ENCODE measurements around the gene ASCL4. TPM values are rescaled to one million over a fixed set of nuclear protein-coding genes. Genes with fewer than 3 reads are reported as not detected.

The ASCL4 gene
- total and polyA plus RNA-seq, 2 of the 4 experiments (the other 2 are of a cell fraction): not detected

- Histone ChIP-seq H3K9me3 (ENCODE audit: control insufficient read depth, insufficient read depth, low read length) (no peaks in the 10 kb centered on the region), H4K5ac (ENCODE audit: low read depth, low read length) (no peak overlapping the region), H2BK15ac (ENCODE audit: low read depth, low read length) (no peak overlapping the region), H3K79me1 (ENCODE audit: low read depth in 1 of 2, low read length in 2 of 2) (no peaks in the 10 kb centered on the region), H2AK9ac (replicated peaks; ENCODE audit: low read depth, low read length, poor library complexity) (no peak overlapping the region), H2BK20ac (ENCODE audit: low read depth, low read length) (no peak overlapping the region), H3K18ac (ENCODE audit: low read depth, low read length) (no peak overlapping the region), H2AK5ac (ENCODE audit: low read depth, low read length) (no peak overlapping the region), H4K20me1 (ENCODE audit: insufficient read depth, low read length) (no peaks in the 10 kb centered on the region), H3K23ac (ENCODE audit: low read depth, low read length) (no peak overlapping the region), H2BK120ac (ENCODE audit: low read depth, low read length) (no peak overlapping the region), H4K8ac (ENCODE audit: low read depth in 2 of 2, low read length in 2 of 2) (no peak overlapping the region), H3K4me3 (ENCODE audit: insufficient read depth, low read depth, low read length) (no peak overlapping the region), H3K27ac (ENCODE audit: insufficient read depth, low read length) (no peak overlapping the region), H3K9me1 (ENCODE audit: insufficient read depth, low read length) (no peaks in the 10 kb centered on the region), H3K56ac (ENCODE audit: extremely low read depth, insufficient read depth, low read length) (no peak overlapping the region), H3K4me1 (ENCODE audit: control insufficient read depth, insufficient read depth, low read length) (no peaks in the 10 kb centered on the region), H3K9ac (ENCODE audit: low read depth, low read length) (no peak overlapping the region), H2AFZ (replicated peaks; ENCODE audit: low read length, poor library complexity) (no peak overlapping the region), H2BK5ac (ENCODE audit: low read depth, low read length, poor library complexity, severe bottlenecking) (no peak overlapping the region), H3K36me3 (ENCODE audit: control insufficient read depth, insufficient read depth, low read length) (no peaks in the 10 kb centered on the region), H4K91ac (ENCODE audit: insufficient read depth, low read depth, low read length) (no peak overlapping the region), H3K27me3 (ENCODE audit: control insufficient read depth, insufficient read depth, low read length) (peaks cover 7% of the 10 kb centered on the region), H3K4ac (ENCODE audit: low read depth, low read length) (no peak overlapping the region), H3K4me2 (ENCODE audit: low read depth, low read length) (no peak overlapping the region), H3K14ac (replicated peaks; ENCODE audit: low read depth, low read length) (no peak overlapping the region)
- no CpG with 5 or more reads among the region's 5 CpGs for WGBS, 2 experiments (ENCODE audit: extremely low coverage in 2 of 2, insufficient read length in 1 of 2)
- intact Hi-C loops (cut with micrococcal nuclease) (no loop called here), in situ Hi-C loops (cut with MboI; ENCODE audit: low sequenced_read_pairs) (no loop called here), dilution Hi-C loops (cut with HindIII; ENCODE audit: low sequenced_read_pairs, unreplicated experiment) (no loop called here)
- no peak for TF ChIP-seq BHLHE40 (IDR thresholded peaks at IDR 0.05; ENCODE audit: low read depth, low read length)
- TF ChIP-seq, protein P1, sequence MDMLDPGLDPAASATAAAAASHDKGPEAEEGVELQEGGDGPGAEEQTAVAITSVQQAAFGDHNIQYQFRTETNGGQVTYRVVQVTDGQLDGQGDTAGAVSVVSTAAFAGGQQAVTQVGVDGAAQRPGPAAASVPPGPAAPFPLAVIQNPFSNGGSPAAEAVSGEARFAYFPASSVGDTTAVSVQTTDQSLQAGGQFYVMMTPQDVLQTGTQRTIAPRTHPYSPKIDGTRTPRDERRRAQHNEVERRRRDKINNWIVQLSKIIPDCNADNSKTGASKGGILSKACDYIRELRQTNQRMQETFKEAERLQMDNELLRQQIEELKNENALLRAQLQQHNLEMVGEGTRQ (IDR thresholded peaks at IDR 0.05; ENCODE audit: low read depth, low read length): no peak
- no peak for TF ChIP-seq MAFK (IDR thresholded peaks at IDR 0.05; ENCODE audit: low read depth, low read length)
- no peak for TF ChIP-seq FOS (IDR thresholded peaks at IDR 0.05; ENCODE audit: low read depth, low read length)
- TF ChIP-seq RCOR1 (IDR thresholded peaks at IDR 0.05; ENCODE audit: insufficient replicate concordance, low read length): no peak
- TF ChIP-seq CEBPB (IDR thresholded peaks at IDR 0.05; ENCODE audit: low read depth, low read length): no peak
- TF ChIP-seq CHD1 (IDR thresholded peaks at IDR 0.05; ENCODE audit: low read depth, low read length): no peak
- no peak for TF ChIP-seq POLR2A (IDR thresholded peaks at IDR 0.05; ENCODE audit: low read depth, low read length)
- TF ChIP-seq MAZ (IDR thresholded peaks at IDR 0.05; ENCODE audit: borderline replicate concordance, low read depth, low read length): no peak
- TF ChIP-seq ELK1 (IDR thresholded peaks at IDR 0.05; ENCODE audit: borderline replicate concordance, low read depth, low read length): no peak
- no peak for TF ChIP-seq CTCF (conservative IDR thresholded peaks at IDR 0.05; ENCODE audit: low read depth, low read length)
- TF ChIP-seq RAD21 (IDR thresholded peaks at IDR 0.05; ENCODE audit: low read length): no peak
- no peak for TF ChIP-seq NFE2L2 (IDR thresholded peaks at IDR 0.05; ENCODE audit: low read depth, low read length)
- no TSS peak for BruUV-seq (replicated peaks)
- POLR2A ChIA-PET (ENCODE audit: unreplicated experiment): no interaction called here
- CTCF ChIA-PET: interaction anchor here (0.6 kb wide), 1 partner anchor 373 kb away, joined by 4 read pairs; no protein-coding TSS in a partner anchor
- no peak for ATAC-seq (ENCODE audit: low read depth)
- no peak for DNase-seq
These were observed 7.0 kb upstream of the ASCL4 start for GRCh38 chr12:107767466-107767865.

Data from IMR-90 (cell line).